Fibroblast of mammary gland (primary cell): ENCODE measurements around the gene TRMT112.

ENCODE experiments used
- DNase-seq: peaks from one replicate; pipeline ENCODE4 v3.0.0-alpha.2; 2010; ENCODE audit warnings: low read depth
- H3K4me3 ChIP-seq: 2 replicates; pipeline ENCODE4 v1.5.1; 2011; ENCODE audit warnings: low read depth, mild to moderate bottlenecking, low read length, moderate library complexity; ENCODE audit not compliant: control insufficient read depth
- TF ChIP-seq, protein P1 (sequence below): conservative IDR thresholded peaks from 2 replicates; pipeline ENCODE4 v1.5.1; 2011; ENCODE audit warnings: low read depth, low read length, inconsistent platforms; ENCODE audit not compliant: control insufficient read depth, insufficient read depth

TRMT112 gene

DNA sequence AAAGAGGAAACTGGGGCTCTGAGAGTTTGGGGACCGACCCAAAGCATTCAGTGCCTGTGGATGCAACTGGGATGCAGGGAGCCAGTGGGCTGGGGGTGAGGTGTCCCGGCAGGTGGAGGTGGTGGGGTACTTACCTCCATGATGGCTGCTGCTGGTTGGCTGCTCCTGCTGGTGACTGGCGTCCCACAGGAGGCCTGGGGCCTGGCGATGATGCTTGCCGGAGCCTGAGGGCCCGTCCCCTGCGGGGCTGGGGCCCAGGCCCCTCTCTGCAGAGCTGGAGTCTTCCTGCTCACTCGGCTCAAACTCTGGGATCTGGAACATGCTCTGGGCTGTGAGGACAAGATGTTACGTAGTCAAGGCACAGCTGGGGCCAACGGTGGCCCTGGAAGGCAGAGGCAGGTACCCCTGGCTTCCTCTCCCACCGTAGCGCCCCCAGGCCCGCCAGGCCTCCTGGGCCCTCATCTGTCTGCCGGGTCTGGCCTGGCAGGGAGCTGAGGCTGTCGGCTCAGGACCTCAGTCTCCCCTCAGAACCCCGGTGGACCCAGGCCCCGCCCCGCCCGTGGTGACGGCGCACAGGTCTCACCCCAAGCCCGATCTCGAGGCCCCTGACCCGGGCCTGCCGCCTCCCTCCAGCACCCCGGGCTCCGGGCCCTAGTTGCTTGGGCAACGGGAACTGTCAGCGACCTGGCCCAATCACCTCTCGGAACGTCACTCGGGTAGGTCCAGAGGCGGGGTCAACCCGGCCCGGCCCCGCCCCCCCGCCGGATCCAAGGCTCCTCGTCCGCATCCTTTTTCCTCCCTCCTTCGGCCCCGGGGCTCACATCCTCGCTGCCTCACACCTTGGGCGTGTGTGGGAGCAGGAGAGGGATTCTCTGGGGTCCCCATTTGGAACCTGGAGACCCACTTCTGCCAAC lies 33.1 kb downstream of the TRMT112 start, which contains the start of gene BAD:
Gene BAD (minus strand): TSS at position 618 of the 914 bp plus-strand sequence. CDS start 297 bp downstream, at position 321.
- H3K4me3 ChIP-seq: peak within 1 kb of the TSS; percentile 71
- TF ChIP-seq, protein P1, sequence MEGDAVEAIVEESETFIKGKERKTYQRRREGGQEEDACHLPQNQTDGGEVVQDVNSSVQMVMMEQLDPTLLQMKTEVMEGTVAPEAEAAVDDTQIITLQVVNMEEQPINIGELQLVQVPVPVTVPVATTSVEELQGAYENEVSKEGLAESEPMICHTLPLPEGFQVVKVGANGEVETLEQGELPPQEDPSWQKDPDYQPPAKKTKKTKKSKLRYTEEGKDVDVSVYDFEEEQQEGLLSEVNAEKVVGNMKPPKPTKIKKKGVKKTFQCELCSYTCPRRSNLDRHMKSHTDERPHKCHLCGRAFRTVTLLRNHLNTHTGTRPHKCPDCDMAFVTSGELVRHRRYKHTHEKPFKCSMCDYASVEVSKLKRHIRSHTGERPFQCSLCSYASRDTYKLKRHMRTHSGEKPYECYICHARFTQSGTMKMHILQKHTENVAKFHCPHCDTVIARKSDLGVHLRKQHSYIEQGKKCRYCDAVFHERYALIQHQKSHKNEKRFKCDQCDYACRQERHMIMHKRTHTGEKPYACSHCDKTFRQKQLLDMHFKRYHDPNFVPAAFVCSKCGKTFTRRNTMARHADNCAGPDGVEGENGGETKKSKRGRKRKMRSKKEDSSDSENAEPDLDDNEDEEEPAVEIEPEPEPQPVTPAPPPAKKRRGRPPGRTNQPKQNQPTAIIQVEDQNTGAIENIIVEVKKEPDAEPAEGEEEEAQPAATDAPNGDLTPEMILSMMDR: no peak
- peak; percentile 87 for DNase-seq

DNA sequence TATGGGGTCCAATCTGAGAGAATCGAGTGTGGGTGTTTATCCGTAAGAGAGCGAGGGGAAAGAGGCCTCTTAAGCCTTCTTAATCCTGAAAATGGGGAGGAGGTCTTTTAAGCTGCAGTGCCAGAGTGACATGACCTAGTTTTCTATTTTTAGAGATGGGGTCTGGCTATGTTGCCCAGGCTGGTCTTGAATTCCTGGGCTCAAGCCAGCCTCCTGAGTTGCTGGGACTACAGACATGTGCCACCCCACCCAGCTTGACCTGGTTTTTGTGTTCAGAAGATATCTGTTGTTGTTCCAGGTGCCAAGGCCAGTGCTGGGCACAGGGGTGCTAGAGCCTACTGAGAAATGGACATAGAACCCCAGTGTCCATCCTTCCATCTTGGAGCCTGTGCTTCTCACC lies 34.3 kb downstream of the TRMT112 start:
- TF ChIP-seq, protein P1: no peak
- no peak for DNase-seq
- H3K4me3 ChIP-seq: no peak overlapping the region

DNA sequence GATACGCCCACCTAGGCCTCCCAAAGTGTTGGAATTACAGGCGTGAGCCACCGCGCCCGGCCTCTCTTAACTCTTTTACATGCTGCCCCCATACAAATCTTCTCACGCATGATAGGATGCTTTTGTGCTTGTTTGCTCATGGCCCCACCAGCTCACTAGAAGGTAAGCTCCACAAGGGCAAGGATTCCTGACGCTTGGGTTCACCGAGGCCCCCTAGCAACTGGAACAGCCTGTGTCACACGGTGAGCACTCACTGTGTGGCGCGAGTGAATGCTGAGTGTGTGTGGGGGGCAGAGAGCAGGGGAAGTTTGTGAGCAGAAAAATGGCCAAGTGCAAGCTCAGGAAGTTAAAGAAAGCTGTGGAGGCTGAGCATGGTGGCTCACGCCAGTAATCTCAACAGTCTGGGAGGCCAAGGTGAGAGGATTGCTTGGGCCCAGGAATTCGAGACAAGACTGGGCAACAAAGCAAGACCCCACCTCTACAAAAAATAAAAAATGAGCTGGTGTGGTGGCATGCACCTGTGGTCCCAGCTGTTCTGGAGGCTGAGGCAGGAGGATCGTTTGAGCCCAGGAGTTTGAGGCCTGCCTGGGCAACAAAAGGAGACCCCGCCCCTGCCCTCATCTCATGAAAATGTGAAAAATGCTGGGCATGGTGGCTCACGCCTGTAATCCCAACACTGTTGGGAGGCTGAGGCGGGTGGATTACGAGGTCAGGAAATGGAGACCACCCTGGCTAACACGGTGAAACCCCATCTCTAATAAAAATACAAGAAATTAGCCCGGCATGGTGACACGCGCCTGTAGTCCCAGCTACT lies 35.2 kb downstream of the TRMT112 start:
- TF ChIP-seq, protein P1: no peak

DNA sequence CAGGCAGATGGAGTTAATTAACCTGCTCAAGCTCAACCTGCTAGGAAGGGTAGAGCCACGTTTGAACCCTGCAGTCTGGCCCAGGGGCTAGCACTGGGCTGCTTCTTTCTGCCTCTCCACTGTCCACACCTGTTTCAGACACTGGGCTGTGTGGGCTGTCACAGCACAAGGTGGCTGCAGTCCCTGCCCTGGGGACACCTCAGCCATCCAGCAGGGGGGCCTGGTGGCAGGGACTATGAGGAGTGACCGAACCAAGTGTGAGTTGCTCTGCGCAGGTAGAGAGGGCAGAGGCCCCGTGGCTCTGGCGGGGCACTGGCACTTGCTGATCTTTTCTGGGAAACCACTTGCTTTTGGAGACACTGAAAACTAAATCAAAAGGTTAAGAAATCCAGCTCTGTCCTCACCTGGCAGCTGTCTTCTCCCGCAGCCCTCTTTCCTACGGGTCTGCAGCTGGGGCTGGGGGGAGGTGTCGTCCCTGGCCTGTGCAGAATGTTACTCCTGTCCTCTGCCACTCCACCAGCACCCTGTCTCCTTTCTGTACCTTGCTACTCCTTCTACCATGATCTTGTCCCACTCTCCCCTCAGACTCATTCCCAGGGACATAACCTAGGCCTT lies 38.7 kb downstream of the TRMT112 start:
- no peak for DNase-seq
- no peak overlapping the region for H3K4me3 ChIP-seq
- TF ChIP-seq, protein P1: no peak

More for the DNA sequence above, 35.2 kb downstream of the TRMT112 start:
- H3K4me3 ChIP-seq: no peak overlapping the region
- DNase-seq: no peak

DNA sequence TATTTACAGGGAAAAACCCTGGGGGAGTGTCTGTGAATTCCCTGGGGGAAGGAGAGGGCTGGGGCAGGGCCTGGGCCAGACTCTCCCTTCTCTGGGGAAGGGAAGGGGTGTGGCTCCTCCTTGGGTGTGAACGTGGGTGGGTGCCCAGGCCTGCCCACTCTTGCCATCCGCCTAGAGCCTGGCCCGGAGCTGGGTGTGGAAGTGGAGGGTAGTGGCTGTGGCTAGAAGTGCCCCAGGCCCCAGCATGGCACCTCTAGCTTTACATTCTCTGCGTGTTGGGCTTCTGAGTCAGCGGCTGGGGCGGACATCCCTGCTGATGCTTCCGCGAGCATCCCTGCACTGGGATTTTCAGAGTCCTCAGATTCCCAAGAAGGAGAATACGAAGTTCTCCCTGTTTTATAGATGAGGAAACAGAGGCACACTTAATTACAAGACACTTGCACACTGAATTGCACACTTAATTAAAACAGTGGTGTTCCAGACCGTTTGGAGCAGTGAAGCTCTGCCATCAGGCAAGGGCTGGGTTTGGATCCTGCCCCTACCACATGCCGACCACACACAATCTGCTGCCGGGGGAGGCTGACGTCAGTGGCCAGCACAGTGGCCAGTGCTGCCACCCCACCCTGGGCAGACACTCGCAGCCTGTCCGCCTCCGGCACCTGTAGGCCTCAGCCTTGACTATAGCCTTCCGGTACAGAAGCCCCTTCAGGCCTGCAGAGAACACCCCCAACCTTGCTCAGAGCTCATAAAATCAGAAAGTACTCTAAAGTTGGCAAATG lies 40.5 kb downstream of the TRMT112 start:
- H3K4me3 ChIP-seq: no peak overlapping the region
- TF ChIP-seq, protein P1: no peak
- no peak for DNase-seq

DNA sequence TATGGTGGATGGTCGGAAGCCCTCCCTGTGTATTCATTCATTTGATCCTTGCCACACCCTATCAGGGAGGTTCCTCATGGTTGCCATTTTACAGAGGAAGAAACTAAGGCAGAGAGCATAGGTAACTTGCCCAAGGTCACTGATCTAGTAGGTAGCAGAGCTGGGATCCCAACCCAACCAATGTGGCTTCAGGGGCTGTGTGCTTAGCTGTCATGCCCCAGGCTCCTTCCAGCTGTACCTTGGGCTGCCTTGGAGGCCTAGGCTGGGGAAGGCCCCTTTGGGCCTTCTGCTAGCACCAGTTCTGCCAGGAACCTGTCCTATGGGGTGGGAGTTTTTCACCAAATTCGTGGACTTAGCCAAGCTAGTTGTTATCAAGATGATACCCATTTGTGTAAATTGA lies 41.5 kb downstream of the TRMT112 start:
- no peak for DNase-seq
- TF ChIP-seq, protein P1: no peak
- no peak overlapping the region for H3K4me3 ChIP-seq
